Smooth muscle cell of trachea (primary cell): ENCODE data around the gene EMX2. TPM values are rescaled to one million over a fixed set of nuclear protein-coding genes. Genes with fewer than 3 reads are reported as not detected.

Experiments used
- total RNA-seq: library from RNA; depleted of rRNA; stranded (reverse); fragments of >200 nt; gene quantifications from 2 replicates; pipeline ENCODE4 v1.2.1, GENCODE V29; 2014

The EMX2 gene
- total RNA-seq: not detected in 2 replicates

DNA sequence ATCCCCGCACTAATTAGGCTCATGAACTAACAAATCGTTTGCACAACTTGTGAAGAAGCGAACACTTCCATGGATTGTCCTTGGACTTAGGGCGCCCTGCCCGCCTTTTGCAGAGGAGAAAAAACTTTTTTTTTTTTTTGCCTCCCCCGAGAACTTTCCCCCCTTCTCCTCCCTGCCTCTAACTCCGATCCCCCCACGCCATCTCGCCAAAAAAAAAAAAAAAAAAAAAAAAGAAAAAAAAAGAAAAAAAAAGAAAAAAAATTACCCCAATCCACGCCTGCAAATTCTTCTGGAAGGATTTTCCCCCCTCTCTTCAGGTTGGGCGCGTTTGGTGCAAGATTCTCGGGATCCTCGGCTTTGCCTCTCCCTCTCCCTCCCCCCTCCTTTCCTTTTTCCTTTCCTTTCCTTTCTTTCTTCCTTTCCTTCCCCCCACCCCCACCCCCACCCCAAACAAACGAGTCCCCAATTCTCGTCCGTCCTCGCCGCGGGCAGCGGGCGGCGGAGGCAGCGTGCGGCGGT is at the start of gene EMX2:
Gene EMX2, plus strand, starts transcription at position 41 of the 519 bp plus-strand sequence. CDS start 522 bp downstream, outside the sequence.

Other genes starting within 250 kb of the EMX2 start
- 17.9 and 18.0 TPM in 2 replicates for gene PDZD8, start 167.3 kb upstream of the EMX2 start, total RNA-seq